Astrocyte (in vitro differentiated cells and primary cell): ENCODE measurements around the gene ANTXR1. TPM values are rescaled to one million over a fixed set of nuclear protein-coding genes. Genes with fewer than 3 reads are reported as not detected.

Experiments
- DNase-seq: peaks from one replicate; pipeline ENCODE4 v3.0.0-alpha.2; 2010; ENCODE audit warnings: low read depth
- FAIRE-seq: peaks from 2 replicates; lab custom pipeline; 2011; peaks lifted over from hg19 to GRCh38; lab: Jason Lieb, UNC
- H2AFZ ChIP-seq: 2 replicates; pipeline ENCODE4 v1.6.0; 2012; ENCODE audit warnings: low read depth, low read length, inconsistent platforms
- H3K27ac ChIP-seq: 2 replicates; pipeline ENCODE4 v1.5.1; 2011; ENCODE audit warnings: low read depth, low read length, inconsistent platforms
- H3K27me3 ChIP-seq: 2 replicates; pipeline ENCODE4 v1.6.0; 2011; ENCODE audit warnings: low read length, inconsistent platforms; ENCODE audit not compliant: insufficient read depth
- H3K36me3 ChIP-seq: 2 replicates; pipeline ENCODE4 v1.5.1; 2011; ENCODE audit warnings: low read length, inconsistent platforms; ENCODE audit not compliant: insufficient read depth
- H3K4me1 ChIP-seq: 2 replicates; pipeline ENCODE4 v1.5.1; 2011; ENCODE audit warnings: low read length, inconsistent platforms; ENCODE audit not compliant: insufficient read depth
- H3K4me2 ChIP-seq: 2 replicates; pipeline ENCODE4 v1.6.0; 2012; ENCODE audit warnings: low read length, inconsistent platforms
- H3K4me3 ChIP-seq: 2 replicates; pipeline ENCODE4 v1.5.1; 2011; ENCODE audit warnings: low read depth, mild to moderate bottlenecking, low read length, inconsistent platforms; ENCODE audit not compliant: insufficient read depth
- H3K79me2 ChIP-seq: 2 replicates; pipeline ENCODE4 v1.6.0; 2012; ENCODE audit warnings: mild to moderate bottlenecking, low read length, inconsistent platforms; ENCODE audit not compliant: insufficient read depth
- H3K9ac ChIP-seq: 2 replicates; pipeline ENCODE4 v1.6.0; 2012; ENCODE audit warnings: mild to moderate bottlenecking, low read length, inconsistent platforms
- H3K9me3 ChIP-seq: 2 replicates; pipeline ENCODE4 v1.5.1; 2012; ENCODE audit warnings: low read depth, mild to moderate bottlenecking, low read length, inconsistent platforms; ENCODE audit not compliant: insufficient read depth
- H4K20me1 ChIP-seq: 2 replicates; pipeline ENCODE4 v1.6.0; 2012; ENCODE audit warnings: low read length, inconsistent platforms; ENCODE audit not compliant: insufficient read depth
- H3K27ac Mint-ChIP-seq: one replicate; pipeline ENCODE4 v1.8.0; 2021; ENCODE audit warnings: mild to moderate bottlenecking, mixed read lengths; ENCODE audit not compliant: unreplicated experiment
- H3K27me3 Mint-ChIP-seq: one replicate; pipeline ENCODE4 v1.8.0; 2021; ENCODE audit warnings: low read depth, mixed read lengths; ENCODE audit not compliant: unreplicated experiment
- H3K36me3 Mint-ChIP-seq: one replicate; pipeline ENCODE4 v1.8.0; 2021; ENCODE audit warnings: low read depth, mixed read lengths; ENCODE audit not compliant: unreplicated experiment
- H3K4me1 Mint-ChIP-seq: one replicate; pipeline ENCODE4 v1.8.0; 2021; ENCODE audit warnings: low read depth, mixed read lengths; ENCODE audit not compliant: unreplicated experiment
- H3K4me3 Mint-ChIP-seq: one replicate; pipeline ENCODE4 v1.8.0; 2021; ENCODE audit warnings: mild to moderate bottlenecking, moderate library complexity, mixed read lengths; ENCODE audit not compliant: unreplicated experiment
- H3K9me3 Mint-ChIP-seq: one replicate; pipeline ENCODE4 v1.8.0; 2021; ENCODE audit warnings: mild to moderate bottlenecking, mixed read lengths; ENCODE audit not compliant: unreplicated experiment
- CTCF ChIP-seq: IDR thresholded peaks from 2 replicates; pipeline ENCODE4 v1.5.1; 2011; ENCODE audit warnings: low read depth, mild to moderate bottlenecking, inconsistent platforms, low read length, moderate library complexity; ENCODE audit not compliant: insufficient read depth
- EZH2 ChIP-seq: IDR thresholded peaks from 2 replicates; pipeline ENCODE4 v1.6.1; 2012; ENCODE audit warnings: mild to moderate bottlenecking, low read length, inconsistent platforms; ENCODE audit not compliant: insufficient read depth
- total RNA-seq: library from RNA; stranded (reverse); gene quantifications from 2 replicates; pipeline ENCODE4 v1.2.1, GENCODE V29; 2021

ANTXR1 gene
- total RNA-seq, 1 donor from 2014 or later: 67.8 TPM

GRCh38 chr2:68994864-68995263 lies 18.1 kb upstream of the ANTXR1 start:
- Mint-ChIP-seq H3K27me3 (peaks cover 7% of the 10 kb centered on the region), H3K9me3 (peaks cover 7% of the 10 kb centered on the region), H3K36me3 (no peaks in the 10 kb centered on the region), H3K4me1 (peaks cover 3% of the 10 kb centered on the region), H3K27ac (no peak overlapping the region), H3K4me3 (peak overlapping the region; percentile 27)
- H3K27me3 ChIP-seq: peaks cover 2% of the 10 kb centered on the region
- no peak overlapping the region for H3K9ac ChIP-seq
- no peak for TF ChIP-seq CTCF
- TF ChIP-seq EZH2: no peak
- no peak overlapping the region for H3K4me3 ChIP-seq
- H3K9me3 ChIP-seq: no peaks in the 10 kb centered on the region
- no peak overlapping the region for H3K27ac ChIP-seq
- H4K20me1 ChIP-seq: no peaks in the 10 kb centered on the region
- no peak overlapping the region for H2AFZ ChIP-seq
- DNase-seq (peak; percentile 93), FAIRE-seq (peak; percentile 82)
- no peaks in the 10 kb centered on the region for H3K36me3 ChIP-seq
- peaks cover 4% of the 10 kb centered on the region for H3K4me1 ChIP-seq
- H3K4me2 ChIP-seq: no peak overlapping the region
- no peaks in the 10 kb centered on the region for H3K79me2 ChIP-seq

- H3K9me3 ChIP-seq: no peaks in the 10 kb centered on the region
- Mint-ChIP-seq H3K9me3 (peaks cover 7% of the 10 kb centered on the region), H3K27ac (no peak overlapping the region), H3K4me3 (no peak overlapping the region), H3K36me3 (no peaks in the 10 kb centered on the region), H3K27me3 (peaks cover 7% of the 10 kb centered on the region), H3K4me1 (peaks cover 3% of the 10 kb centered on the region)
- FAIRE-seq (peak; percentile 23), DNase-seq (no peak)
- no peaks in the 10 kb centered on the region for H4K20me1 ChIP-seq
- H3K9ac ChIP-seq: no peak overlapping the region
- peaks cover 2% of the 10 kb centered on the region for H3K27me3 ChIP-seq
- H3K27ac ChIP-seq: no peak overlapping the region
- TF ChIP-seq EZH2 (no peak), CTCF (no peak)
- H3K4me1 ChIP-seq: peaks cover 4% of the 10 kb centered on the region
- no peak overlapping the region for H3K4me3 ChIP-seq
- H3K4me2 ChIP-seq: no peak overlapping the region
- no peaks in the 10 kb centered on the region for H3K36me3 ChIP-seq
- H2AFZ ChIP-seq: no peak overlapping the region
- no peaks in the 10 kb centered on the region for H3K79me2 ChIP-seq
Measured at GRCh38 chr2:68995916-68996315, 17.1 kb upstream of the ANTXR1 start.

- Histone ChIP-seq H3K36me3 (no peaks in the 10 kb centered on the region), H3K4me3 (no peak overlapping the region), H3K9ac (no peak overlapping the region), H2AFZ (no peak overlapping the region), H3K27me3 (no peaks in the 10 kb centered on the region), H3K4me2 (no peak overlapping the region), H3K4me1 (peaks cover 4% of the 10 kb centered on the region), H3K27ac (no peak overlapping the region), H4K20me1 (no peaks in the 10 kb centered on the region), H3K9me3 (peaks cover under 1% of the 10 kb centered on the region), H3K79me2 (no peaks in the 10 kb centered on the region)
- TF ChIP-seq EZH2: no peak
- TF ChIP-seq CTCF: no peak
- DNase-seq (no peak), FAIRE-seq (no peak)
- peaks cover 7% of the 10 kb centered on the region for H3K27me3 Mint-ChIP-seq
- H3K36me3 Mint-ChIP-seq: no peaks in the 10 kb centered on the region
- H3K4me3 Mint-ChIP-seq: no peak overlapping the region
- peaks cover 14% of the 10 kb centered on the region for H3K9me3 Mint-ChIP-seq
- H3K4me1 Mint-ChIP-seq: peaks cover 3% of the 10 kb centered on the region
- H3K27ac Mint-ChIP-seq: no peak overlapping the region
Measured at GRCh38 chr2:68997401-68997800, 15.6 kb upstream of the ANTXR1 start.
